GM12864 (cell line): ENCODE results near the gene TDRD10.
A peak's percentile ranks its signal among the peaks of the same experiment; 100 is the strongest.

ENCODE experiments used
- DNase-seq: peaks from one replicate; pipeline ENCODE4 v3.0.0-alpha.2; 2011; ENCODE audit warnings: low read depth
- H3K4me3 ChIP-seq: 2 replicates; pipeline ENCODE4 v1.5.1; 2011; ENCODE audit warnings: mild to moderate bottlenecking, low read depth, low read length, control low read depth
- CTCF ChIP-seq: IDR thresholded peaks from 2 replicates; pipeline ENCODE4 v1.5.1; 2011; ENCODE audit warnings: low read depth, mild to moderate bottlenecking, moderate library complexity, low read length, control low read depth, inconsistent platforms; ENCODE audit errors: missing control alignments

TDRD10 gene

DNA sequence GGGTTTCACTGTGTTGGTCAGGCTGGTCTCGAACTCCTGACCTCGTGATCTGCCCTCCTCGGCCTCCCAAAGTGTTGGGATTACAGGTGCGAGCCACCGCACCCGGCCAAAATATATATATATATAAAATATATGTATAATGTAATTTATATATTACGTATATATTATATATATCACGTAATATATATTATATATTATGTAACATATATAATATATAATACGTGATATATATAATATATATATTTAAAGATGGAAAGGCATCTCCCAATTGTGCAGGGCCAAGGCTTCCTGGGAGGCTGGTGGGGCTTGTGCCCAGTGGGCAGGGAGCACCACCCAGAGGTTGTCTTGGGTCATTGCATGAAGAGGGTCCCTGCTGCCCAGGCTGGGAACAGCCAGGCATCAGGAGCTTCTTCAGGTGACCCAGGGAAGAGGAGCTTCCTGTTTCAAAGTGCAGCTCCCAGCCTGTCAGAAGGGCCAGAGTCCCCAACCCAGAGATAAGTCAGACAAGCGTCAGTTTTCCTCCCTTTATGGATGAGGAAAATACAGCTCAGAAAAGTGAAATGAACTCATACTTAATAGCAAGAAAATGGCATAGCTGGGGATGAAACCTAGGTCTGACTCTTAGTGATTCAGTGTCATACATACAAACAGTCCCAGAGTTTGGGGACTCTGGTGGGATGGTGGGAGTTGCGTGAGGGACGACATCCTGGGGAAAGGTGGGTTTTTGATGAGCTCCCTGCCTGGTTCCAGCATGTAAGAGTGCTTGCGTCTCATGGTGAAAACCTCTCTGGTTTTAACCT lies 44.4 kb downstream of the TDRD10 start:
- H3K4me3 ChIP-seq, result no peak overlapping the region
- TF ChIP-seq CTCF, result peak; percentile 86
- peak; percentile 18 for DNase-seq

DNA sequence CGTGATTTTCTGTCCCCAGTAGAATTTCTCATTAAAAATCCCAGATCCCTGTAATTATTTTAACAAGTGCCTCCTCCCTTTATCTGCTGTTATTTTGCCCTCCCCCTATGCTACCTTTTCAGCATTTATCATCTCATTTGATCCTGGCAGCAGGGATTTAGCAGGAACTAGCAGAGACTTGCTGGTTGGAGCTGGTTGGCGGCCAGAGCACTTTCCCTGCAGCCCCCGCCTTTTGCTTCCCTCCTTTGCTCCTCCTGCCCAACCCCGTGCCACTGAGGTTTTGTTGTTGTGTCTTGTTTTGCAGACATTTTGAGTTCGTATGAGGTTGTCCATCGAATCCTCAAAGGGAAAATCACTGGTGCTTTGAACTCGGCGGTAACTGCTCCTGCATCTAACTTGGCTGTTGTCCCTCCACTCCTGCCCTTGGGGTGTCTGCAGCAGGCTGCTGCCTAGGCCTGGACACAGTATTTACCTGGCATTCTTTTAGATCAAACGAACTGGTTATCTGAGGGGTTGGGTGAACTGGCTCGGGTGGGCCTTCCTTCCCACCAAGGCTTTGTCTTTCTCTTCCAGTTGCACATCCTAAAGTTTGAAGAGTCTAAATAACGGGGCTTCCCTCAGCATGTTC lies 45.2 kb downstream of the TDRD10 start:
- no peak for DNase-seq
- no peak overlapping the region for H3K4me3 ChIP-seq
- TF ChIP-seq CTCF, result no peak

- no peak for TF ChIP-seq CTCF
- DNase-seq, result no peak
- H3K4me3 ChIP-seq, result no peak overlapping the region
These were observed 46.0 kb downstream of the TDRD10 start for GRCh38 chr1:154548028-154548427.

DNA sequence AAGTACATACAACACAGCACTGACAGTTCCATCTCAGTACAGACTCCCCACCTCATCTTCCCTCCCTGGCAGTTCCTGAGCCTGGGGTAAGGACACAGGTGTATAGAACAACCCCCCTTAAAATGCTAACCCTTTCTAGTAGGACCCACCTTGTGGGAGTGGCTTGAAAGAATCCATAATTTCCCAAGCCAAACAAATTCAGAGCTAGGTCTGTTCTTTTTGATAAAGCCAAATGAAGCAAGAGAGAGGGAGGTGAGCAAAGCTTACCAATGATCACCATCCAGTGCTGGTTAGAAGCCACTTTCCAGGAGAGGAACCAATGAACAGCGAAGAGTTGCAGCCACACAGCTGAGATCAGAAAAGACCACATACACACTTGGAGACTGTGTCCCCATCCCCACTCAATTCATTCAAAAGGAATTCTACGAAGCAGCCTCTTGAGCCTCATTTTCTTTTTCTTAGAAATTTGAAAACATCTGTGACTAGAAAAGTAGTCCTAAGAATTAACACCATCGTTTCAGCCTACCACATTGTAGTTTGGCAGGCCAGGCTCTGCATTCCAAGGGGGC lies 47.3 kb downstream of the TDRD10 start:
- no peak for TF ChIP-seq CTCF
- DNase-seq, result no peak
- H3K4me3 ChIP-seq, result no peak overlapping the region

- no peak overlapping the region for H3K4me3 ChIP-seq
- no peak for TF ChIP-seq CTCF
- no peak for DNase-seq
These were observed 48.1 kb downstream of the TDRD10 start for GRCh38 chr1:154550070-154550469.

DNA sequence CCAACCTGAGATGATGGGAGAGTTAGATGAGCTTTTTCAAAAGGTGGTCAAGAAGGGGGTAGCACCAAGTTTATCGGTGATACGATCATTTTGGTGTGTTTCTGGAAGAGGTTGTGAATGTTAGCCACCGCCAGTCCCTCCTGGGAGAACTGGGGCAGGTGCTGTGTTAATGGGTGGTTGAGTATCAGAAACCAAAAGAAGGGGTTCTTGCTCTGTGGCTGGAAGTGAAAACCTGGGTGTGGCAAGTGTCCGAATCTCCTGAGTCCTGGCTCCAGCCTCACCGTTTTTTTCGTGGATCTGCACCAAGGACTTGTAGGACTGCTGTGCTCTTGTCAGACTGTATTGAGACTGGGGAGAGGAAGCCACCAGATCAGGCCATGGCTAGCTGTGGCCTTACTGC lies 48.6 kb downstream of the TDRD10 start:
- no peak overlapping the region for H3K4me3 ChIP-seq
- no peak for TF ChIP-seq CTCF
- no peak for DNase-seq
